ENCODE results near the gene PRDM13. TPM values are rescaled to one million over a fixed set of nuclear protein-coding genes. Genes with fewer than 3 reads are reported as not detected.

Gene PRDM13
- total and polyA plus RNA-seq, 2 of the 13 experiments (the other 11 are each of a cell fraction or from before 2014, with no cell fraction given): not detected

DNA sequence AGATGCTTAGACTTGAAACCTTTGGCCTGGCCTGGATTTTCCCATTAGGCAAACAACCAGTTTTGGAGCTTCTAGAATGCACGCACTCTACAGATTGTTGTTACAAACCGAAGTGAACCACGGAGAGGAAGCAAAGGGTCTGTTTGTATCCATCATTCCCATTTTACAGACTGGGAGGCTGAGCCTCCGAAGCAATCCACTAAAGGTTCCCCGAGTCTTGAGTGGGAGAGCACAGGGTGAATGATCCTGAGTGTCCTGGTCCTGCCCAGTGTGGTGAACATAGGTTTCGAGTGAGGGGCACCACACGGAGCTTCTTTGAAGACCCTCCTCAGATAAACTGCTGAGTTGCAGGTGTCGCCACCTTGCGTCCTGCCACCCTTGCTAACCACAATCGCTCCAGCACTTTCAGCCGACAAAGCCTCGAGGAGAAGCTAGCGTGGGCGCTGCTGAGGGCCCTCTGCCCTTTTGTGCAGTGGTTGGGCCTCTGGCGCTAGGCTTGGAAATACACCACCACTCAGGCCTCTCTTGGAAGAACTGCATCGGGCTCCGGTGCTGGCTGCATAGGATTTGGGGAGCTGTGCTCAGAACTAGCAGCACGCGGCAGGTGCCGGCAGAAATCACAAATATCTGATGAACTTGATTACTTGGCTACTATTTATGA lies 1.4 kb upstream of the PRDM13 start (continued):
- TF ChIP-seq ZBTB46 (CRISPR knock-in tag; IDR thresholded peaks at IDR 0.05; ENCODE audit: borderline replicate concordance): no peak
- TF ChIP-seq PHF20 (CRISPR knock-in tag; IDR thresholded peaks at IDR 0.05): no peak
- no peak for TF ChIP-seq MED8 (CRISPR knock-in tag; IDR thresholded peaks at IDR 0.05; ENCODE audit: insufficient replicate concordance)
- peak; percentile 27; the same call in 1 of the 2 replicates for TF ChIP-seq CTCF (CRISPR knock-in tag; IDR thresholded peaks at IDR 0.05)
- no peak for TF ChIP-seq REPIN1 (CRISPR knock-in tag; IDR thresholded peaks at IDR 0.05; ENCODE audit: borderline replicate concordance, low read depth)
- no peak for TF ChIP-seq ZNF792 (CRISPR knock-in tag; IDR thresholded peaks at IDR 0.05)
- TF ChIP-seq RFX3 (CRISPR knock-in tag; IDR thresholded peaks at IDR 0.05): no peak
- TF ChIP-seq MAFK (conservative IDR thresholded peaks at IDR 0.05 in 1 of 2, IDR thresholded peaks at IDR 0.05 in 1 of 2; ENCODE audit: low read length in 2 of 2): 0 out of 4 replicates have a peak, but pooled peaks have one; percentile 2 to 4
- TF ChIP-seq, protein P1, sequence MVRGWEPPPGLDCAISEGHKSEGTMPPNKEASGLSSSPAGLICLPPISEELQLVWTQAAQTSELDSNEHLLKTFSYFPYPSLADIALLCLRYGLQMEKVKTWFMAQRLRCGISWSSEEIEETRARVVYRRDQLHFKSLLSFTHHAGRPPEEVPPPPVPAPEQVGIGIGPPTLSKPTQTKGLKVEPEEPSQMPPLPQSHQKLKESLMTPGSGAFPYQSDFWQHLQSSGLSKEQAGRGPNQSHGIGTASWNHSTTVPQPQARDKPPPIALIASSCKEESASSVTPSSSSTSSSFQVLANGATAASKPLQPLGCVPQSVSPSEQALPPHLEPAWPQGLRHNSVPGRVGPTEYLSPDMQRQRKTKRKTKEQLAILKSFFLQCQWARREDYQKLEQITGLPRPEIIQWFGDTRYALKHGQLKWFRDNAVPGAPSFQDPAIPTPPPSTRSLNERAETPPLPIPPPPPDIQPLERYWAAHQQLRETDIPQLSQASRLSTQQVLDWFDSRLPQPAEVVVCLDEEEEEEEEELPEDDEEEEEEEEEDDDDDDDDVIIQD (CRISPR knock-in tag; IDR thresholded peaks at IDR 0.05; ENCODE audit: low read depth): no peak

Data from HepG2 (cell line).